ENCODE data around the gene ZCCHC7. TPM values are rescaled to one million over a fixed set of nuclear protein-coding genes. Genes with fewer than 3 reads are reported as not detected.

The ZCCHC7 gene
- total RNA-seq, 3 donors from 2014 or later (not counting 1 experiment from before 2014, with no cell fraction given): 42.4 to 43.2 (median 42.8) TPM

DNA sequence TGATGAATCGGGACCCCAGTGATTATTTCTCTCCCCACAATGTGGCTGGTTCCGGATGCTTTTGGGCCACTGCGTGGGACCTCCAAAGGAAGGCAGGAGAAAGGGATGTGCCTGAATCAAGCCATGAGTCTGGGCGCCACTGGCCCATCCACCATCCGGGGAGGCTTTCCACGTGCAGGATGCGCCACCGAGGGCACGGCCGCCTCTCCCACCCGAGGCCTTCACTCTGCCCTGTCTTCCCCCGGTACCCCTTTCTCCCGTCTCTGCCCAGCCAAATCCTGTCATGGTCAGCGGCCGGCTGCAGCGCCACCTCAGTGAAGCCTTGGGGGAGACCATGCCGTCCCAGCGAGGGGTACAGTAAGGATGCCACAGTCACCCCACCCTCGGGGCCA, 258.2 kb downstream of the ZCCHC7 start:
- TF ChIP-seq, protein P1, sequence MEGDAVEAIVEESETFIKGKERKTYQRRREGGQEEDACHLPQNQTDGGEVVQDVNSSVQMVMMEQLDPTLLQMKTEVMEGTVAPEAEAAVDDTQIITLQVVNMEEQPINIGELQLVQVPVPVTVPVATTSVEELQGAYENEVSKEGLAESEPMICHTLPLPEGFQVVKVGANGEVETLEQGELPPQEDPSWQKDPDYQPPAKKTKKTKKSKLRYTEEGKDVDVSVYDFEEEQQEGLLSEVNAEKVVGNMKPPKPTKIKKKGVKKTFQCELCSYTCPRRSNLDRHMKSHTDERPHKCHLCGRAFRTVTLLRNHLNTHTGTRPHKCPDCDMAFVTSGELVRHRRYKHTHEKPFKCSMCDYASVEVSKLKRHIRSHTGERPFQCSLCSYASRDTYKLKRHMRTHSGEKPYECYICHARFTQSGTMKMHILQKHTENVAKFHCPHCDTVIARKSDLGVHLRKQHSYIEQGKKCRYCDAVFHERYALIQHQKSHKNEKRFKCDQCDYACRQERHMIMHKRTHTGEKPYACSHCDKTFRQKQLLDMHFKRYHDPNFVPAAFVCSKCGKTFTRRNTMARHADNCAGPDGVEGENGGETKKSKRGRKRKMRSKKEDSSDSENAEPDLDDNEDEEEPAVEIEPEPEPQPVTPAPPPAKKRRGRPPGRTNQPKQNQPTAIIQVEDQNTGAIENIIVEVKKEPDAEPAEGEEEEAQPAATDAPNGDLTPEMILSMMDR (IDR thresholded peaks at IDR 0.05): no peak
- Histone ChIP-seq H3K4me3 (ENCODE audit: low read length) (no peak overlapping the region), H3K27ac (ENCODE audit: low read length) (no peak overlapping the region), H3K9me3 (ENCODE audit: control insufficient read depth, insufficient read depth, low read length) (no peaks in the 10 kb centered on the region), H3K4me1 (ENCODE audit: control insufficient read depth, insufficient read depth, low read length) (peaks cover 20% of the 10 kb centered on the region), H3K36me3 (ENCODE audit: control insufficient read depth, insufficient read depth, low read length) (no peaks in the 10 kb centered on the region), H3K27me3 (ENCODE audit: control insufficient read depth, insufficient read depth, low read length) (no peaks in the 10 kb centered on the region)
- intact Hi-C loops (cut with micrococcal nuclease): no loop called here
- Mint-ChIP-seq H3K27ac (no peak overlapping the region), H3K27me3 (ENCODE audit: low read depth in 2 of 2) (peaks cover 4 to 14% of the 10 kb centered on the region in 2 donors), H3K9me3 (no peaks in the 10 kb centered on the region), H3K4me1 (no peaks in the 10 kb centered on the region), H3K36me3 (no peaks in the 10 kb centered on the region), H3K4me3 (no peak overlapping the region)
- WGBS (ENCODE audit: insufficient coverage): 87% methylated on average over 19 of the region's 19 CpGs
- DNase-seq (no peak), ATAC-seq (no peak)

DNA sequence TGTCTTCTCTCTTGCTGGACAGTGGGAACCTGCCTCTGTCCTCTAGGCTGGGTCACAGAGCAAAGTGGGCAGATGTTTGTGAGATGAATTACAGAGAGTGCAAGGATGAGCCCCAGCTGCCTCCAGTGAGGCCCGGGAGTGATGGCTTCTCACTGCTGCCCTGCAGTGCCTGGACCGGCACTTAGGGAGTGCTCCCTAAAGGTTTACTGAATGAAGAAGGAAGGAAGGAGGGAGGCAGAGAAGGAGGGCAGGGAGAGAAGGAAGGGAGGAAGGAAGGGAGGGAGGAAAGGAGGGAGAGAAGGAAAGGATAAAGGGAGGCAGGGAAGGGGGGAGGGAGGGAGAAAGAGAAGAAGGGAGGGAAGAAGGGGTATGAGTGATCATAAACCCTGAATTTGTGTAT, 259.5 kb downstream of the ZCCHC7 start:
- no peak for DNase-seq
- H3K9me3 Mint-ChIP-seq: no peaks in the 10 kb centered on the region
- H3K4me3 Mint-ChIP-seq: no peak overlapping the region
- Histone ChIP-seq H3K27me3 (ENCODE audit: control insufficient read depth, insufficient read depth, low read length) (no peaks in the 10 kb centered on the region), H3K9me3 (ENCODE audit: control insufficient read depth, insufficient read depth, low read length) (no peaks in the 10 kb centered on the region), H3K27ac (ENCODE audit: low read length) (no peak overlapping the region), H3K36me3 (ENCODE audit: control insufficient read depth, insufficient read depth, low read length) (no peaks in the 10 kb centered on the region), H3K4me3 (ENCODE audit: low read length) (no peak overlapping the region), H3K4me1 (ENCODE audit: control insufficient read depth, insufficient read depth, low read length) (peaks cover 20% of the 10 kb centered on the region)
- H3K27me3 Mint-ChIP-seq (ENCODE audit: low read depth in 2 of 2): peaks cover 0 to 14% of the 10 kb centered on the region in 2 donors
- WGBS (ENCODE audit: insufficient coverage): 87% methylated on average over 2 of the region's 2 CpGs
- H3K4me1 Mint-ChIP-seq: no peaks in the 10 kb centered on the region
- TF ChIP-seq, protein P1 (IDR thresholded peaks at IDR 0.05): no peak
- no peaks in the 10 kb centered on the region for H3K36me3 Mint-ChIP-seq
- intact Hi-C loops (cut with micrococcal nuclease): no loop called here
- ATAC-seq: no peak
- no peak overlapping the region for H3K27ac Mint-ChIP-seq

DNA sequence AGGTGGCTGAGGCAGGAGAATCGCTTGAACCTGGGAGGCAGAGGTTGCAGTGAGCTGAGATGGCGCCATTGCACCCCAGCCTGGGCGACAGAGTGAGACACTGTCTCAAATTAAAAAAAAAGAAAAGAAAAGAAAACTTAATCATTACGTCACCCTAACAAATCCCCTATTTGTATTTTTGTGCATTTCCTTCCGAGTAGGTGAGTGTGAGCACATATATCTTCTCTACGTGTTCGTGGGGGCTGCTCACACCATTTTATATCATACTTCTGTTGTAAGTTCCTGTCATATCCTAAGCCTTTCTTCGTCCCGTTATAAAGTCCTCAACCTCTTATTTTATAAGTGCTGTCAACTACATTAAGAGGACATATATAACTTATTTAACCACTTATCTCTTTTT, 260.2 kb downstream of the ZCCHC7 start:
- H3K4me3 ChIP-seq (ENCODE audit: low read length): no peak overlapping the region
- WGBS (ENCODE audit: insufficient coverage): 86% methylated on average over 8 of the region's 9 CpGs
- H3K27me3 Mint-ChIP-seq (ENCODE audit: low read depth in 2 of 2): peaks cover 0 to 14% of the 10 kb centered on the region in 2 donors
- no peak for DNase-seq
- H3K4me1 Mint-ChIP-seq: no peaks in the 10 kb centered on the region
- no peaks in the 10 kb centered on the region for H3K36me3 Mint-ChIP-seq
- no peak for ATAC-seq
- H3K27ac ChIP-seq (ENCODE audit: low read length): no peak overlapping the region
- H3K27ac Mint-ChIP-seq: no peak overlapping the region
- no peaks in the 10 kb centered on the region for H3K27me3 ChIP-seq (ENCODE audit: control insufficient read depth, insufficient read depth, low read length)
- intact Hi-C loops (cut with micrococcal nuclease): no loop called here
- TF ChIP-seq, protein P1 (IDR thresholded peaks at IDR 0.05): no peak
- no peaks in the 10 kb centered on the region for H3K36me3 ChIP-seq (ENCODE audit: control insufficient read depth, insufficient read depth, low read length)
- no peaks in the 10 kb centered on the region for H3K9me3 ChIP-seq (ENCODE audit: control insufficient read depth, insufficient read depth, low read length)
- no peak overlapping the region for H3K4me3 Mint-ChIP-seq
- H3K9me3 Mint-ChIP-seq: no peaks in the 10 kb centered on the region
- H3K4me1 ChIP-seq (ENCODE audit: control insufficient read depth, insufficient read depth, low read length): peaks cover 20% of the 10 kb centered on the region

DNA sequence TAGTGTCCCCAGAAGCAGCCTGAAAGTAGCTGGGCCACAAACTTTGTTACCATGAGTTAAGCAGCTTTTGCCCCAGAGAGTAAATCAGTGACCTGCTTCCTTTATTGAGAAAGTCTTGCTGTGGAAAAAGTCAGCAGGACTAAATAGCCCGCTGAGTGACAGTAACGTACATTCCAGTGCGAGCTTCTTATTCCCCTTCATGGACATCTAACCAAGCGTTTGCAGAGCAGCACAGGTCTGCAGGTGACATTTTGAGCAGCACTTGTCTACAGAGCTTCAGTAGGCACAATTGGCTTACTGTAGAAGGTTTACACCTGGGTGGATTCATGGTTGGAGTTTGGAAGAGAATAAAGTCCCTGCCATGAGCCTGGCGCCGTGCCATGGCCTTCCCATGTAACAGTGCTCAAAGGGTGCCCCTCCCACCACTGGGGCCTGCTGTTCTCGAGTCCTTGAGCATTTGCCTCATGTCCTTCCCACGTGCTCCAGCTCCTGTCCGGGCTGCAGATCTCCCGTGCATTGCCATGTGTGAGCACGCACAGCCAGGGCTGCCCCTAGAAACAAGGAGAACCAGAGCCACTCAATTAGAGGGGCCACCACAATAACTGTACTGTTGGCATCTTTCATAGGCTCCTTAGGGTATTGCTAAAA, 260.8 kb downstream of the ZCCHC7 start:
- intact Hi-C loops (cut with micrococcal nuclease): no loop called here
- no peaks in the 10 kb centered on the region for H3K27me3 ChIP-seq (ENCODE audit: control insufficient read depth, insufficient read depth, low read length)
- Mint-ChIP-seq H3K36me3 (no peaks in the 10 kb centered on the region), H3K27me3 (ENCODE audit: low read depth in 2 of 2) (peaks cover 0 to 14% of the 10 kb centered on the region in 2 donors), H3K4me1 (no peaks in the 10 kb centered on the region), H3K9me3 (no peaks in the 10 kb centered on the region), H3K4me3 (no peak overlapping the region), H3K27ac (no peak overlapping the region)
- TF ChIP-seq, protein P1 (IDR thresholded peaks at IDR 0.05): no peak
- ATAC-seq (no peak), DNase-seq (no peak)
- no peaks in the 10 kb centered on the region for H3K36me3 ChIP-seq (ENCODE audit: control insufficient read depth, insufficient read depth, low read length)
- H3K4me3 ChIP-seq (ENCODE audit: low read length): no peak overlapping the region
- WGBS (ENCODE audit: insufficient coverage): 88% methylated on average over 11 of the region's 11 CpGs
- H3K27ac ChIP-seq (ENCODE audit: low read length): no peak overlapping the region
- no peaks in the 10 kb centered on the region for H3K9me3 ChIP-seq (ENCODE audit: control insufficient read depth, insufficient read depth, low read length)
- H3K4me1 ChIP-seq (ENCODE audit: control insufficient read depth, insufficient read depth, low read length): peaks cover 20% of the 10 kb centered on the region
